Activated B cell treated with CpG ODN at 0.5 μM for 24 hours (primary cell): ENCODE data around the gene KCNMA1. TPM values are rescaled to one million over a fixed set of nuclear protein-coding genes. Genes with fewer than 3 reads are reported as not detected.

Source experiments
- ATAC-seq: fragments of 200-7000 bp; cut with Tn5 transposase; one replicate; pipeline ENCODE4 v1.10.0; 2021; ENCODE audit warnings: low read depth, mild to moderate bottlenecking, moderate library complexity
- CTCF ChIA-PET: fragments of 350-600 bp; sonication (Branson Sonifier 250); formaldehyde crosslinking; loops from one replicate; lab custom pipeline; 2021; ENCODE audit warnings: antibody characterized with exemption; lab: Charles Lee
- POLR2A ChIA-PET: fragments of 350-600 bp; sonication (Branson Sonifier 250); formaldehyde crosslinking; loops from one replicate; lab custom pipeline; 2021; ENCODE audit warnings: antibody characterized with exemption; lab: Charles Lee
- DNase-seq: peaks from one replicate; pipeline ENCODE4 v3.0.0; 2022
- H3K27ac Mint-ChIP-seq: one replicate; pipeline ENCODE4 v1.8.0; 2020; ENCODE audit warnings: mixed read lengths
- H3K27me3 Mint-ChIP-seq: one replicate; pipeline ENCODE4 v1.8.0; 2021; ENCODE audit warnings: mixed read lengths
- H3K36me3 Mint-ChIP-seq: one replicate; pipeline ENCODE4 v1.8.0; 2021; ENCODE audit warnings: low read depth, mixed read lengths
- H3K4me1 Mint-ChIP-seq: one replicate; pipeline ENCODE4 v1.8.0; 2021; ENCODE audit warnings: mixed read lengths
- H3K4me3 Mint-ChIP-seq: one replicate; pipeline ENCODE4 v1.8.0; 2020; ENCODE audit warnings: mild to moderate bottlenecking, mixed read lengths
- H3K9me3 Mint-ChIP-seq: one replicate; pipeline ENCODE4 v1.8.0; 2020; ENCODE audit warnings: mixed read lengths
- intact Hi-C: fragments of 100-400 bp; cut with micrococcal nuclease; formaldehyde crosslinking; loops from one replicate; pipeline ENCODE4 v1.15.1; 2024
- total RNA-seq: library from RNA; stranded (reverse); gene quantifications from 2 replicates; pipeline ENCODE4 v1.2.3, GENCODE V29; 2022
- TF ChIP-seq, protein P1 (sequence below): fragments of 200-600 bp; IDR thresholded peaks from one replicate; pipeline ENCODE4 v1.8.0; 2022; ENCODE audit warnings: antibody characterized with exemption, mild to moderate bottlenecking

Gene KCNMA1
- total RNA-seq, 1 donor from 2014 or later: 3.7 TPM

- H3K9me3 Mint-ChIP-seq: no peaks in the 10 kb centered on the region
- intact Hi-C loops: no loop called here
- H3K4me3 Mint-ChIP-seq: no peak overlapping the region
- DNase-seq (no peak), ATAC-seq (no peak)
- POLR2A ChIA-PET: no interaction called here
- no peaks in the 10 kb centered on the region for H3K27me3 Mint-ChIP-seq
- TF ChIP-seq, protein P1, sequence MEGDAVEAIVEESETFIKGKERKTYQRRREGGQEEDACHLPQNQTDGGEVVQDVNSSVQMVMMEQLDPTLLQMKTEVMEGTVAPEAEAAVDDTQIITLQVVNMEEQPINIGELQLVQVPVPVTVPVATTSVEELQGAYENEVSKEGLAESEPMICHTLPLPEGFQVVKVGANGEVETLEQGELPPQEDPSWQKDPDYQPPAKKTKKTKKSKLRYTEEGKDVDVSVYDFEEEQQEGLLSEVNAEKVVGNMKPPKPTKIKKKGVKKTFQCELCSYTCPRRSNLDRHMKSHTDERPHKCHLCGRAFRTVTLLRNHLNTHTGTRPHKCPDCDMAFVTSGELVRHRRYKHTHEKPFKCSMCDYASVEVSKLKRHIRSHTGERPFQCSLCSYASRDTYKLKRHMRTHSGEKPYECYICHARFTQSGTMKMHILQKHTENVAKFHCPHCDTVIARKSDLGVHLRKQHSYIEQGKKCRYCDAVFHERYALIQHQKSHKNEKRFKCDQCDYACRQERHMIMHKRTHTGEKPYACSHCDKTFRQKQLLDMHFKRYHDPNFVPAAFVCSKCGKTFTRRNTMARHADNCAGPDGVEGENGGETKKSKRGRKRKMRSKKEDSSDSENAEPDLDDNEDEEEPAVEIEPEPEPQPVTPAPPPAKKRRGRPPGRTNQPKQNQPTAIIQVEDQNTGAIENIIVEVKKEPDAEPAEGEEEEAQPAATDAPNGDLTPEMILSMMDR: no peak
- H3K4me1 Mint-ChIP-seq: no peaks in the 10 kb centered on the region
- CTCF ChIA-PET: no interaction called here
- H3K36me3 Mint-ChIP-seq: no peaks in the 10 kb centered on the region
- H3K27ac Mint-ChIP-seq: no peak overlapping the region
Measured at GRCh38 chr10:77467422-77467963, 170.1 kb downstream of the KCNMA1 start.

DNA sequence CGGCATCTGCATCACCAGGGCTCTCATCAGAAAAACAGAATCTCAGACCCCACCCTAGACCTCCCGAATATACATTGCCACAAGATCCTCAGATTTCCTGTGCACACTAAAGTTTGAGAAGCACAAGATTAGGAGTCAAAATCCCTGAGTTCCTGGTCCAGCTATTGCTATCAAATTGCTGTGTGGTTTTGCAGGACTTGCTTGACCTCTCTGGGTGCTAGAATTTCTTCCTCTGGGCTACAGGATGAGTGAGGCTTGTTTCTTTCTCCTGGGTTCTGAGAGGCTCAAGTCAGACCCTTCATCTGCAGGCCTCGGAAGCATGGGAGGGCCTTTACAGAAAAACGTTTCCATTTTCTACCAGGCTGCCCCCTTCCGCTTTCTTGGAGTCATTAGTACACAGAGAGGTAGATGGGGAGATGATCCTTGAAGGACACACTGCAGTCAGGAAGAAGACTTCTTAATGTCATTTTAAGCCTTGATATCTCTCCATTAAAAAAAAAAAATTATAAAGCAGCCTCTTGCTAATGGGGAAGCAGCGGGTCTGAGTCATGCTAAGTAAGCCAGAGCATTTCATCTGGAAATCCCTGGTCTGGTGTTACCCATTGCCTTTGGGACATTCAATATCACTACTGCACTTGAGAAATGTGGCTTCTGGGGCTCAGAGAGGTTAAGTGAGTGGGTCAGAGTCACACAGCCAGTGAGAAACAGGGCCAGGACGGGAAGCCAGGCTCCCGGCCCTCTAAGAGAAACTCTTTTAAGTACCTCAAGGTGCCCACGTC, 173.5 kb downstream of the KCNMA1 start:
- no peak overlapping the region for H3K27ac Mint-ChIP-seq
- no peak overlapping the region for H3K4me3 Mint-ChIP-seq
- TF ChIP-seq, protein P1: no peak
- CTCF ChIA-PET: no interaction called here
- DNase-seq (no peak), ATAC-seq (no peak)
- H3K4me1 Mint-ChIP-seq: peaks cover 5% of the 10 kb centered on the region
- POLR2A ChIA-PET: no interaction called here
- H3K27me3 Mint-ChIP-seq: no peaks in the 10 kb centered on the region
- intact Hi-C loops: no loop called here
- no peaks in the 10 kb centered on the region for H3K36me3 Mint-ChIP-seq
- no peaks in the 10 kb centered on the region for H3K9me3 Mint-ChIP-seq

DNA sequence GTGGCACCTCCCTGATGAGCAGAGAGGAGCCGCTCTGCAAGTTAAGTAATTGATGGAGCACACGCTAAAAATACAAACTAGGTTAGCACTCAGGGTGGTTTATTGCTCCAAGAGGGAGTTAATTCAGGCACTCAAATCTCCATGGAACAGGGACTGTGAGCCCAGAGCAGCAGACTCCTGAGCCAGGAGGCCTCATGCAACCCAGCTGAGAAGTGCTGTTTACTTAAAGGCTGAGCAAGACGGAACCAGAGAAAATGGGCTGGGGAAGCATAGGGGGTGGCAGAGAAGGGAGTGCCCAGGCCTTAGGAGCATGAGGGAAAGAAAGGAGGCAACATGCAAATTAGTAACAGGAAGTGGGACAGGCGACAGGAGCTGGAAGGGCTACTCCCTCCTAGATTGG, 174.1 kb downstream of the KCNMA1 start:
- Mint-ChIP-seq H3K36me3 (no peaks in the 10 kb centered on the region), H3K27ac (no peak overlapping the region), H3K9me3 (no peaks in the 10 kb centered on the region), H3K4me1 (peaks cover 5% of the 10 kb centered on the region), H3K27me3 (no peaks in the 10 kb centered on the region), H3K4me3 (no peak overlapping the region)
- ChIA-PET POLR2A (no interaction called here), CTCF (no interaction called here)
- DNase-seq: no peak
- TF ChIP-seq, protein P1: no peak
- ATAC-seq: no peak
- intact Hi-C loops: no loop called here

DNA sequence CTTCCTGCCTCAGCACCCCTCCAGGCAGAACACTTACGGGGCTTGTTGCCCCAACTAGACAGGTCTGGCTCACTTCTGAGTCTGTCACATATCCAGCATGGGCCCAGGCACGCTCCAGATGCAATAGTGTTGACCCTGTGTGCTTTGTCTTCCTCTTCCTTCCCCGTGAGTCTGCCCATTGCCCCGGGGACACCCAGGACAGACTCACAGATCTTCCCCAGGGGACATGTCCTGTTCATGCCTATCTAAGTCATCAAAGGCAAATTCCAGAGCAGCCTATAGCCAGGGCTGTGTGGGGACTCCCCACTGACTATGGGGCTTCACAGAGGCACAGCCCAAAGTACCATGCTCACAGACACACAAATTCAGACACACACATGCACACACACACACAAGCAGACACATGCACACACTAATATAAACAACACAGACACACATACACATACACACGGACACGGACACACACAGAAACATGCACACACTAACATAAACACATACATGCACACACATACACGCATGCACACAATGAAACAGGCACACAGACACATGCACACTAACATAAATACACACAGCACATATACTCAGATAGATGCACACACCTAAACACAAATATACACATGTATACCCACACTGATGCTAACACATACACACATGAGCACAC, 175.8 kb downstream of the KCNMA1 start:
- ATAC-seq (no peak), DNase-seq (no peak)
- Mint-ChIP-seq H3K9me3 (no peaks in the 10 kb centered on the region), H3K36me3 (no peaks in the 10 kb centered on the region), H3K27me3 (no peaks in the 10 kb centered on the region), H3K4me1 (peaks cover 5% of the 10 kb centered on the region), H3K27ac (no peak overlapping the region), H3K4me3 (no peak overlapping the region)
- TF ChIP-seq, protein P1: no peak
- CTCF ChIA-PET: no interaction called here
- intact Hi-C loops: no loop called here
- POLR2A ChIA-PET: no interaction called here

- TF ChIP-seq, protein P1: no peak
- POLR2A ChIA-PET: no interaction called here
- DNase-seq: no peak
- no peaks in the 10 kb centered on the region for H3K9me3 Mint-ChIP-seq
- H3K27ac Mint-ChIP-seq: no peak overlapping the region
- intact Hi-C loops: no loop called here
- H3K4me1 Mint-ChIP-seq: peaks cover 5% of the 10 kb centered on the region
- no peak for ATAC-seq
- no peak overlapping the region for H3K4me3 Mint-ChIP-seq
- H3K27me3 Mint-ChIP-seq: no peaks in the 10 kb centered on the region
- H3K36me3 Mint-ChIP-seq: no peaks in the 10 kb centered on the region
- CTCF ChIA-PET: no interaction called here
Measured at GRCh38 chr10:77459905-77460304, 177.7 kb downstream of the KCNMA1 start.
